ENCODE measurements around the gene MROH2B. TPM values are rescaled to one million over a fixed set of nuclear protein-coding genes. Genes with fewer than 3 reads are reported as not detected.

Gene MROH2B
- total RNA-seq, 1 donor: not detected

GRCh38 chr5:41102341-41102740, 31.2 kb upstream of the MROH2B start:
- no peak for DNase-seq (ENCODE audit: low read depth)
- H3K4me3 ChIP-seq (ENCODE audit: low read depth, low read length): no peak overlapping the region
- TF ChIP-seq CTCF (IDR thresholded peaks at IDR 0.05; ENCODE audit: insufficient read depth, low read depth, low read length): no peak

DNA sequence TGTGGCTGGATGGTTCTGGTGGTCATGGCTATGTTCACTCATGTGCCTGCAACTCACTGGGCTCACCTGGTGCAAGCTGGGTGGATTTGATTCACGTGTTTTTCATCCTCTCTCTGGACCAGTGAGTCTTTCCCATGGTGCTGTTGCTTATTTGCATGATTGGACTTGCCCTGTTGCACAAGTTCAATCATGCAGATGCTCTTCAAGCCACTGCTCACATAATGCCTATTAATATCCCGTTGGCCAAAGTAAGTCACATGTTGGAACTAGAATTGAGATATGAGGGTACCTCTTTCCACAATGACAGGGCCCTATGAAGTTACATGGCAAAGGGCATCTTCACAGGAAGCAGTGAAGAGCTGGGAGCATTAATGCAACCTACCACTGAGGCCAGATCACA, 26.5 kb upstream of the MROH2B start:
- H3K4me3 ChIP-seq (ENCODE audit: low read depth, low read length): no peak overlapping the region
- no peak for DNase-seq (ENCODE audit: low read depth)
- TF ChIP-seq CTCF (IDR thresholded peaks at IDR 0.05; ENCODE audit: insufficient read depth, low read depth, low read length): no peak

DNA sequence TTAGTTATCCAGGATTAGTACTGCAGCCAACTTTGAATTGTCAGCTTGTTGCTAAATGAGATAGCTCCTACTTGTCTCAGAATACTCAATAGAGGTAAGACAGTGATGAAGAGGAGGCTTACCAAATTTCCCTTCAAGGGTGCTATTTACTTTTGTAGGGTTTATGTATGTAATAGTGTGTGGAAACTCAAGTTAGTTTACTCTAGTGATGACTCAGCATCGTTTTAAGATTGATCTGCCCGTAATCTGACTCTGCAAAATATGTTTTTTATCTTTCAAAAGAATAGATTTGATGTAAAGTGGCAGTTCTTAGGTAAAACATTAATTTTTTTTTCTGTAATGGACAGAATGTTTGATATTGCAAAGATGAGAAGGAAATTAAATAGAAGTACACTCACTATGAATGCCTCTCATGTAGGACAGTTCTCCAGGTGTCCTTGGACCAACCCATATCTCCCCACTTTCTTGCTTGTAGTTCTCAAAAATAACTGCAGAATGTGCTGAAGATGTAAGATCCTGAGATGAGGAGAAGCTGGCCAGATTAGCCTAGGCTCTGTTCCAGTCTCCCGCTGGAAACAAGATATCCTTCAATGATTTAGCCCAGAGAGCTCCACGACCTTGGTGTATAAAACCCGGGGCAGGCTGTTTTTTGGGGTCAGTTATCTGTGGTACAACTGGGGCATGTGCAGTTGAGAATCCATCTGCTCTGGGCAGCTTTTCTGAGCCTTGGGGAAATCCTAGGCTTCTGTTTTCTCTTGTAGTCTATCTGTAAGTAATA, 24.4 kb upstream of the MROH2B start:
- H3K4me3 ChIP-seq (ENCODE audit: low read depth, low read length): no peak overlapping the region
- DNase-seq (ENCODE audit: low read depth): no peak
- no peak for TF ChIP-seq CTCF (IDR thresholded peaks at IDR 0.05; ENCODE audit: insufficient read depth, low read depth, low read length)

GRCh38 chr5:41094871-41095270, 23.7 kb upstream of the MROH2B start:
- DNase-seq (ENCODE audit: low read depth): no peak

DNA sequence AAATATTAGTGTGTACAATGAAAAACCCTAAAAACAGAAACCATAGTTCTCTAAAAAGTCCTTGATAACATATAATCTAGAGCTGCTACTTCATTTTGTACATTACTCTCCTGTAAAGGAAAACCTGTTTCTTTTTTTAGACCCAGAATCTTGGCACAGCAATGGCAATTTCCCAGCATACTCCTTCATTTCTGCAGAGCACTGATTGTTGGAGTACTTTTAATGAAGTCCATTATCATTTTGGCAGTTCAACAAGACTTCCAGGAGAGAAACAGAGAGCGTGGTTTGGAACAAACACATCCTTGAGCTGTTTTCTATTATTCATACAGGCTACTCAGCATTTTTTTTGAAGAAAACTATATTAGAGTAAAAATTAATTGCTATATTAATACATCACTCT, 22.7 kb upstream of the MROH2B start:
- no peak for DNase-seq (ENCODE audit: low read depth)
- no peak overlapping the region for H3K4me3 ChIP-seq (ENCODE audit: low read depth, low read length)
- no peak for TF ChIP-seq CTCF (IDR thresholded peaks at IDR 0.05; ENCODE audit: insufficient read depth, low read depth, low read length)

More at GRCh38 chr5:41094871-41095270, 23.7 kb upstream of the MROH2B start:
- no peak for TF ChIP-seq CTCF (IDR thresholded peaks at IDR 0.05; ENCODE audit: insufficient read depth, low read depth, low read length)
- H3K4me3 ChIP-seq (ENCODE audit: low read depth, low read length): no peak overlapping the region

- TF ChIP-seq CTCF (IDR thresholded peaks at IDR 0.05; ENCODE audit: insufficient read depth, low read depth, low read length): no peak
- no peak overlapping the region for H3K4me3 ChIP-seq (ENCODE audit: low read depth, low read length)
- DNase-seq (ENCODE audit: low read depth): peak; percentile 47
These were observed 16.3 kb upstream of the MROH2B start for GRCh38 chr5:41087461-41087860.

DNA sequence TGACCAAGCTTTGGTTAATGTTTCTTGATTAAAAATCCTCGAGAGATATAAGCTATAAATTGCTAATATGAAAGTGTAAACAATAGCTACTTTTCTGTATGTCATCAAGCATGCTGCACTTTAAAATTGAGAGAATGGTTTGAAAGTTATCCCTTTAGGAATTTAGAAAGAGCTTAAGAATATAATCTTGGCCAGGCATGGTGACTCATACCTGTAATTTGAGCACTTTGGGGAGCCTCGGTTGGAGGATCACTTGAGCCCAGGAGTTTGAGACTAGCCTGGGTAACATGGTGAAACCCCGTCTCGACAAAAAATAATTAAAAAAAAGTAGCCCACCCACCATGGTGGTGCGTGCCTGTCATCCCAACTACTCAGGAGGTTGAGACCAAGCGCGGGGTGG, 12.2 kb upstream of the MROH2B start:
- no peak overlapping the region for H3K4me3 ChIP-seq (ENCODE audit: low read depth, low read length)
- TF ChIP-seq CTCF (IDR thresholded peaks at IDR 0.05; ENCODE audit: insufficient read depth, low read depth, low read length): no peak
- no peak for DNase-seq (ENCODE audit: low read depth)

Data from fibroblast of villous mesenchyme (primary cell).